ENCODE data around the gene GOLM1.

DNA sequence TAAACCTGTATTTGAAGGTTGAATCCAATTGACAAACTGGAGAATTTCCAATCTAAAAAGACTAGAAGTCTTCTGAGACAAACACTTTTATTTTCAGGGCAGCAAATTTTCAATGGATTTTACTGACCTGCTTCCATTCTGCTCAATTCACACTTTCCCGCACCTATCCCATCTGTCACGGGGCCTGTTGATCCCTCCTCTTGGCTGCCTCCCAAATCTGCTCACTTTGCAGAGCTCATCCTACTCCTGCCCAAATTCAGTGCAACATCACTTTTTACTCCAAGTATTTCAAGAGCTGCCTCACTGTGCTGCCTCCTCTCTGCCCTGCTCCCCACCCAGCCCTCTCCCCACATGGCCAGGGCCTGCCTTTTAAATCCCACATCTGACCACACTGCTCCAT is 35.1 kb downstream of the GOLM1 start:
- TF ChIP-seq, protein P1, sequence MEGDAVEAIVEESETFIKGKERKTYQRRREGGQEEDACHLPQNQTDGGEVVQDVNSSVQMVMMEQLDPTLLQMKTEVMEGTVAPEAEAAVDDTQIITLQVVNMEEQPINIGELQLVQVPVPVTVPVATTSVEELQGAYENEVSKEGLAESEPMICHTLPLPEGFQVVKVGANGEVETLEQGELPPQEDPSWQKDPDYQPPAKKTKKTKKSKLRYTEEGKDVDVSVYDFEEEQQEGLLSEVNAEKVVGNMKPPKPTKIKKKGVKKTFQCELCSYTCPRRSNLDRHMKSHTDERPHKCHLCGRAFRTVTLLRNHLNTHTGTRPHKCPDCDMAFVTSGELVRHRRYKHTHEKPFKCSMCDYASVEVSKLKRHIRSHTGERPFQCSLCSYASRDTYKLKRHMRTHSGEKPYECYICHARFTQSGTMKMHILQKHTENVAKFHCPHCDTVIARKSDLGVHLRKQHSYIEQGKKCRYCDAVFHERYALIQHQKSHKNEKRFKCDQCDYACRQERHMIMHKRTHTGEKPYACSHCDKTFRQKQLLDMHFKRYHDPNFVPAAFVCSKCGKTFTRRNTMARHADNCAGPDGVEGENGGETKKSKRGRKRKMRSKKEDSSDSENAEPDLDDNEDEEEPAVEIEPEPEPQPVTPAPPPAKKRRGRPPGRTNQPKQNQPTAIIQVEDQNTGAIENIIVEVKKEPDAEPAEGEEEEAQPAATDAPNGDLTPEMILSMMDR (IDR thresholded peaks at IDR 0.05) = no peak
- TF ChIP-seq POLR2AphosphoS5 (IDR thresholded peaks at IDR 0.05) = no peak
- no peak for TF ChIP-seq EP300 (IDR thresholded peaks at IDR 0.05)

Data from sigmoid colon (tissue), 4 donors.